K562 (cell line): ENCODE measurements around the gene ADAMTS1. TPM values are rescaled to one million over a fixed set of nuclear protein-coding genes. Genes with fewer than 3 reads are reported as not detected.

Experiments
- ATAC-seq: fragments of 200-7000 bp; cut with Tn5 transposase; 3 replicates; pipeline ENCODE4 v1.9.1; 2020; ENCODE audit warnings: moderate library complexity
- BruUV-seq: library from RNA; stranded (reverse); fragments of 400-500 nt; replicated peaks from 2 replicates; lab custom pipeline; 2021; lab: Mats Ljungman, UMichigan
- CTCF ChIA-PET: fragments of 300-600 bp; formaldehyde crosslinking; extraction: SDS; loops from one replicate; lab custom pipeline; 2021; ENCODE audit warnings: low intra/inter-chr PET ratio; lab: Yijun Ruan, JAX
- POLR2A ChIA-PET: fragments of 300-600, 350-650 bp; sonication (Branson Sonifier 250); formaldehyde crosslinking; extraction: SDS; loops from one replicate; lab custom pipeline; 2021; ENCODE audit warnings: antibody characterized with exemption, inconsistent platforms; lab: Yijun Ruan, JAX
- DNase-seq, 4 experiments: peaks; one replicate each; pipeline versions ENCODE4 v3.0.0 to v3.0.0-alpha.2; 2011 to 2018; ENCODE audit warnings: low spot score in 3 of 4, mixed read lengths in 3 of 4; ENCODE audit errors: extremely low read depth in 1 of 4
- FAIRE-seq: peaks from 2 replicates; lab custom pipeline; 2011; peaks lifted over from hg19 to GRCh38; lab: Jason Lieb, UNC
- H2AFZ ChIP-seq: 2 replicates; pipeline ENCODE4 v1.6.0; 2011; ENCODE audit warnings: low read depth, low read length, control low read depth, inconsistent platforms
- H3K27ac ChIP-seq: fragments of 200-600 bp; 3 replicates; pipeline ENCODE4 v1.8.0; 2011; ENCODE audit warnings: low read depth, mild to moderate bottlenecking, control low read depth, inconsistent platforms, low read length, moderate library complexity, mixed read lengths; ENCODE audit errors: extremely low read depth
- H3K27me3 ChIP-seq, 2 experiments: fragments of 300-600 bp in 1 of 2; 2 replicates in 1 of 2; 3 replicates in 1 of 2; pipeline versions ENCODE4 v1.6.0 to v1.8.0; 2011; ENCODE audit warnings: inconsistent platforms in 2 of 2, low read length in 2 of 2, mild to moderate bottlenecking in 1 of 2, mixed read lengths in 1 of 2, moderate library complexity in 1 of 2; ENCODE audit not compliant: control insufficient read depth in 2 of 2, insufficient read depth in 2 of 2
- H3K36me3 ChIP-seq: fragments of 300-600 bp; 3 replicates; pipeline ENCODE4 v1.8.0; 2011; ENCODE audit warnings: mild to moderate bottlenecking, low read length, inconsistent platforms; ENCODE audit not compliant: control insufficient read depth, insufficient read depth
- H3K4me1 ChIP-seq, 2 experiments: fragments of 200-600 bp in 1 of 2; replicated peaks in 1 of 2; 2 replicates in 1 of 2; 3 replicates in 1 of 2; pipeline versions ENCODE4 v1.5.1 to v1.8.0; 2011; ENCODE audit warnings: inconsistent platforms in 2 of 2, low read length in 2 of 2, mild to moderate bottlenecking in 1 of 2, mixed read lengths in 1 of 2, moderate library complexity in 1 of 2; ENCODE audit not compliant: control insufficient read depth in 2 of 2, insufficient read depth in 2 of 2
- H3K4me2 ChIP-seq: 2 replicates; pipeline ENCODE4 v1.6.1; 2011; ENCODE audit warnings: low read length, control low read depth, inconsistent platforms, mixed read lengths; ENCODE audit not compliant: insufficient read depth
- H3K4me3 ChIP-seq: fragments of 200-600 bp; sonication (generic), shearing (Covaris generic); 2 replicates; pipeline ENCODE4 v1.5.1; 2016; ENCODE audit warnings: control low read depth, inconsistent platforms
- H3K79me2 ChIP-seq: fragments of 200-600 bp; 3 replicates; pipeline ENCODE4 v1.8.0; 2011; ENCODE audit warnings: low read length, inconsistent platforms; ENCODE audit not compliant: control insufficient read depth, insufficient read depth
- H3K9ac ChIP-seq, 2 experiments: 2 replicates each; pipeline versions ENCODE4 v1.6.0 to v1.6.1; 2011; ENCODE audit warnings: low read depth in 2 of 2, low read length in 2 of 2, control low read depth in 1 of 2, inconsistent platforms in 1 of 2, mild to moderate bottlenecking in 1 of 2, mixed read lengths in 1 of 2; ENCODE audit not compliant: insufficient read depth in 1 of 2
- H3K9me1 ChIP-seq: one replicate; pipeline ENCODE4 v1.6.0; 2011; ENCODE audit warnings: inconsistent platforms, mild to moderate bottlenecking, low read length, moderate library complexity; ENCODE audit not compliant: control insufficient read depth, insufficient read depth
- H3K9me3 ChIP-seq: replicated peaks from 2 replicates; pipeline ENCODE4 v1.5.1; 2011; ENCODE audit warnings: low read depth, low read length, inconsistent platforms; ENCODE audit not compliant: control insufficient read depth, insufficient read depth
- H4K20me1 ChIP-seq: replicated peaks from 2 replicates; pipeline ENCODE4 v1.6.1; 2011; ENCODE audit warnings: low read length, inconsistent platforms, mixed read lengths; ENCODE audit not compliant: control insufficient read depth, insufficient read depth
- BMI1 ChIP-seq: fragments of 150-350 bp; IDR thresholded peaks from 2 replicates; pipeline ENCODE4 v1.6.1; 2014; ENCODE audit warnings: low read length
- MXI1 ChIP-seq: IDR thresholded peaks from 2 replicates; pipeline ENCODE4 v1.6.1; 2011; ENCODE audit warnings: low read depth, mild to moderate bottlenecking, improper control_type of control experiment, low read length
- PHF8 ChIP-seq: fragments of 200-600 bp; sonication (generic); IDR thresholded peaks from 2 replicates; pipeline ENCODE4 v1.6.1; 2012; ENCODE audit warnings: mixed run types, mild to moderate bottlenecking, inconsistent platforms, low read length, moderate library complexity, borderline replicate concordance
- ZC3H11A ChIP-seq: IDR thresholded peaks from 2 replicates; pipeline ENCODE4 v1.6.1; 2012; ENCODE audit warnings: low read depth, low read length, improper control_type of control experiment
- ZNF143 ChIP-seq: sonication (generic); formaldehyde crosslinking; IDR thresholded peaks from 2 replicates; pipeline ENCODE4 v1.9.0; 2022; ENCODE audit warnings: mild to moderate bottlenecking, missing genetic modification reagents
- ZNF830 ChIP-seq: fragments of 250-450 bp; sonication (Bioruptor Pico); IDR thresholded peaks from 2 replicates; pipeline ENCODE4 v1.5.0; 2021; ENCODE audit warnings: mild to moderate bottlenecking
- WGBS: fragments of 100-300 bp; shearing (Covaris generic); methylation state at CpG from one replicate; pipeline ENCODE4 v1.1.6; 2016; ENCODE audit warnings: low coverage, mixed read lengths; ENCODE audit not compliant: insufficient coverage; ENCODE audit errors: missing lambda C conversion rate; 5-methylcytosine and 5-hydroxymethylcytosine counted together
- in situ Hi-C: fragments of 300-500 bp; cut with MboI; formaldehyde crosslinking; loops from 4 replicates; pipeline ENCODE4 v1.15.0; 2018; ENCODE audit warnings: inconsistent platforms, mixed read lengths
- intact Hi-C: fragments of 100-400 bp; cut with micrococcal nuclease; formaldehyde crosslinking; loops from 2 replicates; pipeline ENCODE4 v1.14.2; 2022
- polyA plus RNA-seq, 8 experiments: library from polyadenylated mRNA; depleted of rRNA in 4 of 8; stranded (reverse) in 5 of 8; unstranded in 3 of 8; fragments of >200 nt; fragmentation: Nextera tagmentation in 2 of 8; fragmentation: Illumina TruSeq in 1 of 8; extraction: Ambion mirVana in 2 of 8; extraction: Trizol in 1 of 8; gene quantifications; 2 replicates each; pipeline versions ENCODE4 v1.2.1 to v1.2.3, GENCODE V29; 2011 to 2014; ENCODE audit warnings: inconsistent platforms in 1 of 8, missing spikeins in 1 of 8
- total RNA-seq, 7 experiments: library from RNA; depleted of rRNA in 6 of 7; stranded (reverse); fragments of >200 nt in 6 of 7; fragmentation: Illumina TruSeq in 2 of 7; extraction: Trizol in 2 of 7; gene quantifications; 2 replicates each; pipeline versions ENCODE4 v1.2.1 to v1.2.3, GENCODE V29; 2011 to 2021; ENCODE audit warnings: low replicate concordance in 1 of 7
- TF ChIP-seq, protein P1 (sequence below): IDR thresholded peaks from 3 replicates; pipeline ENCODE4 v1.6.1; 2011; ENCODE audit warnings: borderline replicate concordance, mild to moderate bottlenecking, moderate library complexity; ENCODE audit not compliant: insufficient read length; ENCODE audit errors: extremely low read depth

The ADAMTS1 gene
- total and polyA plus RNA-seq, 9 of the 15 experiments (the other 6 are each of a cell fraction or from before 2014, with no cell fraction given) = 0.01 to 0.58 TPM; not detected in 7

DNA sequence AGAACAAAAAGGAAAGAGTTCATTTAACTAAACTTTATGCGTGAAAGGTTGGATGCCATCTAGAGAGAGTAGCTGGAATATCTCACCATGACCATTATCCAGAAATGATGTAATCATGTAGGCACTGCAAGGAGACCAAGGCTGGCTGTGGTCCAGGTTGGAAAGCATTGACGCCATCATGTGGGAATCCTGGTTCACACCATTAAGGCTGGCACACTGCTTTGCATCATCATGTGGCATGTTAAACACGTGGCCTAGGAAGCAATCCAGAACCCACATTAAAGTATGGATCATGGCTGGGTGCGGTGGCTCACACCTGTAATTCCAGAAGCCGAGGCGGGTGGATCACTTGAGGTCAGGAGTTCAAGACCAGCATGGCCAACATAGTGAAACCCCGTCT, 4.3 kb downstream of the ADAMTS1 start:
- no peak for DNase-seq
- Histone ChIP-seq H3K9me1 (no peaks in the 10 kb centered on the region), H3K4me3 (no peak overlapping the region), H3K27ac (no peak overlapping the region), H4K20me1 (no peaks in the 10 kb centered on the region), H3K9me3 (0 out of 2 replicates have a peak, but pooled peaks cover 2% of the 10 kb centered on the region), H3K9ac (no peak overlapping the region), H3K4me2 (no peak overlapping the region), H3K36me3 (no peaks in the 10 kb centered on the region), H3K79me2 (no peaks in the 10 kb centered on the region), H3K27me3 (no peaks in the 10 kb centered on the region), H3K4me1 (no peaks in the 10 kb centered on the region; a peak in 1 of 5 replicates), H2AFZ (no peak overlapping the region)
- BruUV-seq = no TSS peak
- under 1% methylated on average over 7 of the region's 7 CpGs for WGBS
- CTCF ChIA-PET = no interaction called here
- in situ Hi-C loops (no loop called here), intact Hi-C loops (no loop called here)
- FAIRE-seq = no peak
- TF ChIP-seq ZNF830 (CRISPR knock-in tag) (no peak), ZC3H11A (no peak), BMI1 (no peak), ZNF143 (CRISPR knock-in tag) (no peak), PHF8 (no peak), MXI1 (no peak)
- TF ChIP-seq, protein P1, sequence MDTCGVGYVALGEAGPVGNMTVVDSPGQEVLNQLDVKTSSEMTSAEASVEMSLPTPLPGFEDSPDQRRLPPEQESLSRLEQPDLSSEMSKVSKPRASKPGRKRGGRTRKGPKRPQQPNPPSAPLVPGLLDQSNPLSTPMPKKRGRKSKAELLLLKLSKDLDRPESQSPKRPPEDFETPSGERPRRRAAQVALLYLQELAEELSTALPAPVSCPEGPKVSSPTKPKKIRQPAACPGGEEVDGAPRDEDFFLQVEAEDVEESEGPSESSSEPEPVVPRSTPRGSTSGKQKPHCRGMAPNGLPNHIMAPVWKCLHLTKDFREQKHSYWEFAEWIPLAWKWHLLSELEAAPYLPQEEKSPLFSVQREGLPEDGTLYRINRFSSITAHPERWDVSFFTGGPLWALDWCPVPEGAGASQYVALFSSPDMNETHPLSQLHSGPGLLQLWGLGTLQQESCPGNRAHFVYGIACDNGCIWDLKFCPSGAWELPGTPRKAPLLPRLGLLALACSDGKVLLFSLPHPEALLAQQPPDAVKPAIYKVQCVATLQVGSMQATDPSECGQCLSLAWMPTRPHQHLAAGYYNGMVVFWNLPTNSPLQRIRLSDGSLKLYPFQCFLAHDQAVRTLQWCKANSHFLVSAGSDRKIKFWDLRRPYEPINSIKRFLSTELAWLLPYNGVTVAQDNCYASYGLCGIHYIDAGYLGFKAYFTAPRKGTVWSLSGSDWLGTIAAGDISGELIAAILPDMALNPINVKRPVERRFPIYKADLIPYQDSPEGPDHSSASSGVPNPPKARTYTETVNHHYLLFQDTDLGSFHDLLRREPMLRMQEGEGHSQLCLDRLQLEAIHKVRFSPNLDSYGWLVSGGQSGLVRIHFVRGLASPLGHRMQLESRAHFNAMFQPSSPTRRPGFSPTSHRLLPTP = no peak
- POLR2A ChIA-PET = no interaction called here
- ATAC-seq = no peak
